Type B pancreatic cell (in vitro differentiated cells): ENCODE measurements around the gene B3GNT7. TPM values are rescaled to one million over a fixed set of nuclear protein-coding genes. Genes with fewer than 3 reads are reported as not detected.
A peak's percentile ranks its signal among the peaks of the same experiment; 100 is the strongest.
"Not testable (repeated sequence)": the region's sequence is repeated elsewhere in the genome, so short reads cannot be mapped to it uniquely, and the experiment has no call there.

Source experiments
- DNase-seq: peaks from one replicate; pipeline ENCODE4 v3.0.0; 2021; ENCODE audit warnings: mixed read lengths; ENCODE audit not compliant: unreplicated experiment; ENCODE audit errors: extremely low spot score
- H3K27ac Mint-ChIP-seq: 2 replicates; pipeline ENCODE4 v1.8.0; 2021; ENCODE audit warnings: mild to moderate bottlenecking, mixed read lengths
- H3K27me3 Mint-ChIP-seq: 2 replicates; pipeline ENCODE4 v1.8.0; 2021; ENCODE audit warnings: mixed read lengths
- H3K36me3 Mint-ChIP-seq: 2 replicates; pipeline ENCODE4 v1.8.0; 2021; ENCODE audit warnings: mixed read lengths
- H3K4me1 Mint-ChIP-seq: one replicate; pipeline ENCODE4 v1.8.0; 2021; ENCODE audit warnings: mixed read lengths; ENCODE audit not compliant: unreplicated experiment
- H3K4me3 Mint-ChIP-seq: 2 replicates; pipeline ENCODE4 v1.8.0; 2021; ENCODE audit warnings: mild to moderate bottlenecking, mixed read lengths
- H3K9me3 Mint-ChIP-seq: 2 replicates; pipeline ENCODE4 v1.8.0; 2021; ENCODE audit warnings: mixed read lengths
- total RNA-seq: library from RNA; stranded (reverse); gene quantifications from 2 replicates; pipeline ENCODE4 v1.2.1, GENCODE V29; 2021; ENCODE audit warnings: low replicate concordance
- TF ChIP-seq, protein P1 (sequence below): fragments of 200-600 bp; sonication (generic); conservative IDR thresholded peaks from 2 replicates; pipeline ENCODE4 v1.5.0; 2021; ENCODE audit warnings: antibody characterized with exemption, mild to moderate bottlenecking

The B3GNT7 gene
- total RNA-seq, 1 donor from 2014 or later, result 6.8 TPM

DNA sequence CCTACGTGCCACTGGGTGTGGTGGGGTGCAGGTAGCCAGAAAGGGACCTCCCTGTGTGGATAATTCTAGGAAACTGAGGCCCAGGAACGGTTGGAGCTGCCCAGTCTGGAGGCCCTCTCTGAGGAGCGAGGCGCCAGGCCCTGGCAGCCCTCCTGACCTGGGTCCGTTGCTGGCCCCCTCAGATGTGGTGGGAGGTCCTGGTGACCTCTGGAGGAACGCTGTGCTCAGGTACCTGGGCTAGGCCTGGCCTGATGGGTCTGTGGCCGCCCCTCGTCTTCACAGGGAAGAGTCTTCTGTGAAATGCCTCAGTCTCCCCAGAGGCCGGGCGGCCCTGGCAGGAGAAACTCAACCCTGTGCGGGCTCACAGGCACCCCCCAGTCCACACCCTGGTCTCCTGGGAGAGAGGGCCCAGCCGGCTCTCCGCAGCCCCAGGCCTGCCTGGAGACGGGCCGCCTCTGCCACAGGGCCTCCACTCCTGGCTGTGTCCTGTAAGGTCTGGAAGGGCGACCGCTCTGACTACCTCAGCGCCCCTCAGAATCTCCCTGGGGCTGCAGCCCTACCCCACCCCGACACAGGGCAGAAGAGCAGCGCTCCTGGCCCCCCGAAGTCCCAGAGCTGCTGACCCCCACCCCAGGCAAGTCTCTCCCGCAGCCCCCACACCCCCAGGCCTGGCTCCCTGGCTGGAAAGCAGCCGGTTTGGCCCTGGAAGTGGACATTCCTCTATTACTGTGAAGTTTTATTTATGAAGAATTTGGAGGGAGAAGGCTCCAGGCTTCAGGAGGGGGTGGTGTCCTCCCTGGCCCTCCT, 3.7 kb downstream of the B3GNT7 start:
- TF ChIP-seq, protein P1, sequence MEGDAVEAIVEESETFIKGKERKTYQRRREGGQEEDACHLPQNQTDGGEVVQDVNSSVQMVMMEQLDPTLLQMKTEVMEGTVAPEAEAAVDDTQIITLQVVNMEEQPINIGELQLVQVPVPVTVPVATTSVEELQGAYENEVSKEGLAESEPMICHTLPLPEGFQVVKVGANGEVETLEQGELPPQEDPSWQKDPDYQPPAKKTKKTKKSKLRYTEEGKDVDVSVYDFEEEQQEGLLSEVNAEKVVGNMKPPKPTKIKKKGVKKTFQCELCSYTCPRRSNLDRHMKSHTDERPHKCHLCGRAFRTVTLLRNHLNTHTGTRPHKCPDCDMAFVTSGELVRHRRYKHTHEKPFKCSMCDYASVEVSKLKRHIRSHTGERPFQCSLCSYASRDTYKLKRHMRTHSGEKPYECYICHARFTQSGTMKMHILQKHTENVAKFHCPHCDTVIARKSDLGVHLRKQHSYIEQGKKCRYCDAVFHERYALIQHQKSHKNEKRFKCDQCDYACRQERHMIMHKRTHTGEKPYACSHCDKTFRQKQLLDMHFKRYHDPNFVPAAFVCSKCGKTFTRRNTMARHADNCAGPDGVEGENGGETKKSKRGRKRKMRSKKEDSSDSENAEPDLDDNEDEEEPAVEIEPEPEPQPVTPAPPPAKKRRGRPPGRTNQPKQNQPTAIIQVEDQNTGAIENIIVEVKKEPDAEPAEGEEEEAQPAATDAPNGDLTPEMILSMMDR, result no peak
- no peak overlapping the region for H3K27ac Mint-ChIP-seq
- no peak for DNase-seq
- peaks cover 14% of the 10 kb centered on the region for H3K4me1 Mint-ChIP-seq
- H3K27me3 Mint-ChIP-seq, result peaks cover 22% of the 10 kb centered on the region
- no peaks in the 10 kb centered on the region for H3K36me3 Mint-ChIP-seq
- H3K9me3 Mint-ChIP-seq, result no peaks in the 10 kb centered on the region
- H3K4me3 Mint-ChIP-seq, result no peak overlapping the region

DNA sequence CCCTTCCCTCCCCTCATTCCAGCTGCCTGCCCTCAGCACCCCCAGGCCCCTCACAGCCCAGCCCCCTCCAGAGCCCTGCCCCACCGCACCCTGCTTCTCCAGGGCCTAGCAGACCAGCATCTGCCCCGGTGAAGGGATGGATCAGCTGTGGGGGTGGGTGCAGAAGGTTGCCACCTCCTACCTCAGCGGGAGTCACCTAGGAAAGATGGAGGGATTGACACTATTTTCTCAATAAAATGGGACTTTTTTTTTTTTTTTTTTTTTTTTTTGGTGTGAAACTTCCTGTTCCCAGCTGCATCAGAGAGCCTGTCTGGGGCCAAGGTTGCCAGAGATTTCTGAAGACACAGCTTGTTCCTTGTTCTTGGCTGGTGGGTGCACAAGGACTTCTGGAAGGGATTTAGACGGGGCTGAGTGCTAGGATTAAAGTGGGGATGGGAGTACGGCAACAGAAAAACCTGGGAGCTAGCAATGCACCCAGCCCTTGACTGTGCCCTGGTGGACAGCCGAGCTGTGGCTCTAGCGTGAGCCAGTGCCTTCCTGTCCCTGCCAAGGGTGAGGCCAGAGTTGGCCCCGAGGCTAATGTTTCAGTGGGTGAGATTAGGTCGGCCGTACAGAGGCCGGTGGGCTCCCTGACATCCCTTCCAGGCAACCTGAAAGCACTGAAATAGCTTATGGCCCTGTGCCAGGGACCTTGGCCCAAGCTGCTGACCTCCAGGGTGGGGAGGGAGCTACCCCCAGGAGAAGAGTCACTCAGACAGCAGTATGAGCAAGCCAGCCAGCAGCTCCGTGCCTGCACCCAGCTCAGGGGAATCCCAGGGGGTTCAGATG, 4.6 kb downstream of the B3GNT7 start:
- H3K27ac Mint-ChIP-seq, result no peak overlapping the region
- H3K4me1 Mint-ChIP-seq, result peaks cover 9% of the 10 kb centered on the region
- no peaks in the 10 kb centered on the region for H3K9me3 Mint-ChIP-seq
- no peak for DNase-seq
- peaks cover 14% of the 10 kb centered on the region for H3K27me3 Mint-ChIP-seq
- no peaks in the 10 kb centered on the region for H3K36me3 Mint-ChIP-seq
- TF ChIP-seq, protein P1, result no peak
- no peak overlapping the region for H3K4me3 Mint-ChIP-seq

DNA sequence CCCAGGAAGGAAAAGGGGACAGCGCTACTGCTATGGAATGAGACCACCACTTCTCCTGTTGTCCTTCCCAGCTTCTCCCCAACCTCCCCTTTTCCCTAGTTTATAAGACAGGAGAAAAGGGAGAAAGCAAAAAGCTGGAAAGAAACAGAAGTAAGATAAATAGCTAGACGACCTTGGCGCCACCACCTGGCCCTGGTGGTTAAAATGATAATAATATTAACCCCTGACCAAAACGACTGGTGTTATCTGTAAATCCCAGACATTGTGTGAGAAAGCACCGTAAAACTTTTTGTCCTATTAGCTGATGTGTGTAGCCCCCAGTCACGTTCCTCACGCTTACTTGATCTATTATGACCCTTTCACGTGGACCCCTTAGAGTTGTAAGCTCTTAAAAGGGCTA, 5.2 kb downstream of the B3GNT7 start:
- Mint-ChIP-seq H3K27me3 (peaks cover 13% of the 10 kb centered on the region), H3K4me1 (peaks cover 15% of the 10 kb centered on the region)
- not testable (repeated sequence) for H3K4me3 Mint-ChIP-seq, H3K36me3 Mint-ChIP-seq, H3K9me3 Mint-ChIP-seq, H3K27ac Mint-ChIP-seq, DNase-seq

DNA sequence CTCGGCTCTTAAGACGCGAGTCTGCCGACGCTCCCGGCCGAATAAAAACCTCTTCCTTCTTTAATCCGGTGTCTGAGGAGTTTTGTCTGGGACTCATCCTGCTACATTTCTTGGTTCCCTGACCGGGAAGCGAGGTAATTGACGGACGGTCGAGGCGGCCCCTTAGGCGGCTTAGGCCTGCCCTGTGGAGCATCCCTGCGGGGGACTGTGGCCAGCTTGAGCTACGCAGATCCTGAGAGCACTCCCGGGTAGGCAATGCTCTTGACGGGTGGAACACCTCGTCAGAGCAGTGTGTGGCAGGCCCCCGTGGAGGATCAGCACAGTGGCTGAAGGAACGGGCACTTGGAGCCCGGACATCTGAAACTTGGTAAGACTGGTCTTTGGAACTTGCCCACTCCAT, 5.6 kb downstream of the B3GNT7 start:
- H3K36me3 Mint-ChIP-seq, result not testable (repeated sequence)
- peaks cover 19% of the 10 kb centered on the region for H3K4me1 Mint-ChIP-seq

DNA sequence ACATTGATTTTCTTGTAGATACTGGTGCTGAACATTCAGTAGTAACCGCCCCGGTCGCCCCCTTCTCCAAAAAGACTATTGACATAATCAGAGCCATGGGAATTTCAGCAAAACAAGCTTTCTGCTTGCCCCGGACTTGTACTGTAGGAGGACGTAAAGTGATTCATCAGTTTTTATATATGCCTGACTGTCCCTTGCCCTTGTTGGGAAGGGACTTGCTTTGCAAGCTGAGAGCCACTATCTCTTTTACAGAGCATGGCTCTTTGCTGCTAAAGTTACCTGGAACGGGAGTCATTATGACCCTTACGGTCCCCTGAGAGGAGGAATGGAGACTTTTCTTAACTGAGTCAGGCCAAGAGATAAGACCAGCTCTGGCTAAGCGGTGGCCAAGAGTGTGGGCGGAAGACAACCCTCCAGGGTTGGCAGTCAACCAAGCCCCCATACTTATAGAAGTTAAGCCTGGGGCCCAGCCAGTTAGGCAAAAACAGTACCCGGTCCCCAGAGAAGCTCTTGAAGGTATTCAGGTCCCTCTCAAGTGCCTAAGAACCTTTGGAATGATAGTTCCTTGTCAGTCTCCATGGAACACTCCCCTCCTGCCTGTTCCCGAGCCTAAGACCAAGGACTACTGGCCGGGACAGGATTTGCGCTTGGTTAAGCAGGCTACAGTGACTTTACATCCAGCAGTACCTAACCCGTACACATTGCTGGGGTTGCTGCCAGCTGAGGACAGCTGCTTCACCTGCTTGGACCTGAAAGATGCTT, 8.1 kb downstream of the B3GNT7 start:
- not testable (repeated sequence) for H3K9me3 Mint-ChIP-seq, H3K4me3 Mint-ChIP-seq, H3K36me3 Mint-ChIP-seq, H3K27ac Mint-ChIP-seq, DNase-seq, H3K27me3 Mint-ChIP-seq
- H3K4me1 Mint-ChIP-seq, result peaks cover 19% of the 10 kb centered on the region

More for the DNA sequence above, 5.6 kb downstream of the B3GNT7 start:
- H3K9me3 Mint-ChIP-seq, DNase-seq, H3K4me3 Mint-ChIP-seq, H3K27ac Mint-ChIP-seq: not testable (repeated sequence)
- peaks cover 13% of the 10 kb centered on the region for H3K27me3 Mint-ChIP-seq

DNA sequence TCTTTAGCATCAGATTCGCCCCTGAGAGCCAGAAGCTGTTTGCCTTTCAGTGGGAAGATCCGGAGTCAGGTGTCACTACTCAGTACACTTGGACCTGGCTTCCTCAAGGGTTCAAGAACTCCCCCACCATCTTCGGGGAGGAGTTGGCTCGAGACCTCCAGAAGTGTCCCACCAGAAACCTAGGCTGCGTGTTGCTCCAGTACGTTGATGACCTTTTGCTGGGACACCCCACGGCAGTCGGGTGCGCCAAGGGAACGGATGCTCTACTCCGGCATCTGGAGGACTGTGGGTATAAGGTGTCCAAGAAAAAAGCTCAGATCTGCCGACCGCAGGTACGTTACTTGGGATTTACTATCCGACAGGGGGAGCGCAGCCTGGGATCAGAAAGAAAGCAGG, 8.7 kb downstream of the B3GNT7 start:
- H3K36me3 Mint-ChIP-seq, H3K9me3 Mint-ChIP-seq, DNase-seq, H3K4me3 Mint-ChIP-seq, H3K27me3 Mint-ChIP-seq: not testable (repeated sequence)
- peak overlapping the region; percentile 18 for H3K27ac Mint-ChIP-seq
- H3K4me1 Mint-ChIP-seq, result peaks cover 19% of the 10 kb centered on the region

DNA sequence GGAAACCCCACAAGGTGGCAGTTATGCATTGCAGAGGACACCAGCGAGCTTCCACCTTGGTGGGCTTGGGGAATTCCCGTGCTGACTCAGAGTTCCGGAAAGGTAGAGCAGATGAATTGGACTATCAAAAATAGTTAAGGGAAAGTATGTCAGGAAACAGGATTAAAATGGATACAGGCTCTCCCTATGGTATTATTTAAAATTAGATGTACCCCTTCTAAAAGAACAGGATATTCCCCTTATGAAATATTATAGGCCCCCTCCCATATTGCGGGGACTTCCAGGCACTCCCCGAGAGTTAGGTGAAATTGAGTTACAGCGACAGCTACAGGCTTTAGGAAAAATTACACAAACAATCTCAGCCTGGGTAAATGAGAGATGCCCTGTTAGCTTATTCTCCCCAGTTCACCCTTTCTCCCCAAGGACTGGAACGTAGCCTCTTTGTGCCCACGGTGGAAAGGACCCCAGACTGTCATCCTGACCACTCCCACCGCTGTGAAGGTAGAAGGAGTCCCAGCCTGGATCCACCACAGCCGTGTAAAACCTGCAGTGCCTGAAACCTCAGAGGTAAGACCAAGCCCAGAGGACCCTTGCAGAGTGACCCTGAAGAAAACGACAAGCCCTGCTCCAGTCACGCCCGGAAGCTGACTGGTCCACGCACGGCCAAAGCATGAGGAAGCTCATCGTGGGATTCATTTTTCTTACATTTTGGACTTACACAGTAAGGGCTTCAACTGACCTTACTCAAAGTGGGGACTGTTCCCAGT, 10.3 kb downstream of the B3GNT7 start:
- not testable (repeated sequence) for H3K27ac Mint-ChIP-seq, H3K9me3 Mint-ChIP-seq, H3K36me3 Mint-ChIP-seq, DNase-seq, H3K27me3 Mint-ChIP-seq, H3K4me3 Mint-ChIP-seq
- H3K4me1 Mint-ChIP-seq, result peaks cover 15% of the 10 kb centered on the region
- TF ChIP-seq, protein P1, result peak; percentile 72

DNA sequence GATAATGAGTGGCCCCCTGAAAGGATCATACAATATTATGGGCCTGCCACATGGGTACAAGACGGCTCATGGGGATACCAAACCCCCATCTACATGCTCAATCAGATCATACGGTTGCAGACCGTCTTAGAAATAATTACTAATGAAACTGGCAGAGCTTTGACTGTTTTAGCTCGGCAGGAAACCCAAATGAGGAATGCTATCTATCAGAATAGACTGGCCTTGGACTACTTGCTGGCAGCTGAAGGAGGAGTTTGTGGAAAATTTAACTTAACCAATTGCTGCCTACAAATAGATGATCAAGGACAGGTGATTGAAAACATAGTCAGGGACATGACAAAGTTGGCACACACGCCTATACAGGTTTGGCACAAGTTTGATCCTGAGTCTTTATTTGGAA, 12.2 kb downstream of the B3GNT7 start:
- not testable (repeated sequence) for H3K4me3 Mint-ChIP-seq, H3K36me3 Mint-ChIP-seq, DNase-seq, H3K27ac Mint-ChIP-seq, H3K9me3 Mint-ChIP-seq, H3K27me3 Mint-ChIP-seq
- peaks cover 25% of the 10 kb centered on the region for H3K4me1 Mint-ChIP-seq

DNA sequence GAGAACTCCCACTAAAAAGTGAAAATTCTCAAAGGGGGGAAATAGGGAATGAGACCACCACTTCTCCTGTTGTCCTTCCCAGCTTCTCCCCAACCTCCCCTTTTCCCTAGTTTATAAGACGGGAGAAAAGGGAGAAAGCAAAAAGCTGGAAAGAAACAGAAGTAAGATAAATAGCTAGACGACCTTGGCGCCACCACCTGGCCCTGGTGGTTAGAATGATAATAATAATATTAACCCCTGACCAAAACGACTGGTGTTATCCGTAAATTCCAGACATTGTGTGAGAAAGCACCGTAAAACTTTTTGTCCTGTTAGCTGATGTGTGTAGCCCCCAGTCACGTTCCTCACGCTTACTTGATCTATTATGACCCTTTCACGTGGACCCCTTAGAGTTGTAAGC, 12.8 kb downstream of the B3GNT7 start:
- not testable (repeated sequence) for H3K27ac Mint-ChIP-seq, H3K27me3 Mint-ChIP-seq, H3K4me3 Mint-ChIP-seq, H3K9me3 Mint-ChIP-seq, DNase-seq, H3K36me3 Mint-ChIP-seq
- peaks cover 24% of the 10 kb centered on the region for H3K4me1 Mint-ChIP-seq
